ENCODE data around the gene TSPAN3. TPM values are rescaled to one million over a fixed set of nuclear protein-coding genes. Genes with fewer than 3 reads are reported as not detected.

TSPAN3 gene
- total RNA-seq, 4 donors from 2014 or later: 77.3 to 114 (median 87.0) TPM

GRCh38 chr15:77075528-77075927 is 4.6 kb upstream of the TSPAN3 start:
- TF ChIP-seq CTCF (IDR thresholded peaks at IDR 0.05) (no peak), POLR2A (IDR thresholded peaks at IDR 0.05) (no peak)
- no peaks in the 10 kb centered on the region for H3K36me3 ChIP-seq
- no peak overlapping the region for H3K27ac ChIP-seq
- no peak overlapping the region for H3K4me3 ChIP-seq
- peaks cover 0 to 9% (median 0%) of the 10 kb centered on the region in 4 donors for H3K27me3 ChIP-seq
- intact Hi-C loops (cut with DNase I): no loop called here
- no peaks in the 10 kb centered on the region for H3K9me3 ChIP-seq
- peaks cover 3 to 6% (median 3%) of the 10 kb centered on the region in 3 donors for H3K4me1 ChIP-seq
- DNase-seq: no peak
- 73 to 77% methylated on average over 8 to 9 of the region's 9 CpGs for WGBS, 2 donors

GRCh38 chr15:77074350-77074749 is 3.4 kb upstream of the TSPAN3 start:
- no peaks in the 10 kb centered on the region for H3K9me3 ChIP-seq
- peaks cover 0 to 9% (median 0%) of the 10 kb centered on the region in 4 donors for H3K27me3 ChIP-seq
- H3K27ac ChIP-seq: no peak overlapping the region
- H3K36me3 ChIP-seq: no peaks in the 10 kb centered on the region
- no peak for DNase-seq
- intact Hi-C loops (cut with DNase I): no loop called here
- peaks cover 8 to 14% (median 10%) of the 10 kb centered on the region in 3 donors for H3K4me1 ChIP-seq
- no peak for TF ChIP-seq POLR2A (IDR thresholded peaks at IDR 0.05)
- TF ChIP-seq CTCF (IDR thresholded peaks at IDR 0.05): no peak
- WGBS, 2 donors: 61 to 66% methylated on average over 2 of the region's 2 CpGs
- H3K4me3 ChIP-seq: no peak overlapping the region

DNA sequence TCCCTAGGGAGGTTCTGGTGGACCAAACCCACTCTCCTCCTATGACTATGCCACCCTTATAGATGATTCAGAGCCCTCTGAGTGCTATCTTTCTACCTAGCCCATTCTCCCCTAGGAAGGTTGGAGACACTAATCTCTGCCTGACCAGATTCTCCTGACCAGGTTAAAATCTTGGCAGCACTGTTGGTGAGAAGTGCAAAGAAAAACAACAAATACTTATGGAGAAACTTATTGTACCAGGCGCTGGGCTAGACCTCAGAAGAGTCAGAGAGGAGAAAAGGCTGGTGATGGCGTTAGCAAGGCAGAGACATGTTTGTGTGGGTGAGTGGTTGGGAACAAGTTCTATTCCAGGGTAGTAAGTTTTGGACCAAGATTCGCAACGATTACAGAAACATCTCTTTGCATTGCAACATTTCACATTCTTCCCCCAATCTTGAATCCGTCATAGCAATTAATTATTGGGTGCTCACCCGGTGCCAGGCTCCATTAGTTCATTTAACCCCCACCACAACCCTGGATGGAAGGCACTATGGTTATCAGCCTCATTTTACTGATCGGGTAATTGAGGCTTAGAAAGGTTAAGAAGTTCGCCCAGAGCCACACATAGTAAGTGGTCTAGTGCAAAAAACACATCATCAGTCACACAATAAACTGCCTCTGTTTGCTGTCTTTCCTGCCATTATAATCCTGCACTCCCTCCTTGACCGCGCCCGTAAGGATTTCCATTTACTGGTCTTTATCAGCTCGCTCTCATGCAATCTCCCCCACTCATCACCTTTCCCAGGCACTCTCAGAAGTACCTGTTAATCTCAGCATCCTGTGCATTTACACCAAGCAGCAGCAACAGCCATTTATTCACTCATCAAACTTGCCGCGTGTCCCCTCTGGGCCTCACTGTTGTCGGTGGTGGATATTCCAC is 655 bp upstream of the TSPAN3 start:
- TF ChIP-seq POLR2A (IDR thresholded peaks at IDR 0.05) (no peak), CTCF (IDR thresholded peaks at IDR 0.05) (no peak)
- H3K9me3 ChIP-seq: no peaks in the 10 kb centered on the region
- no peaks in the 10 kb centered on the region for H3K36me3 ChIP-seq
- peaks cover 0 to 9% (median 0%) of the 10 kb centered on the region in 4 donors for H3K27me3 ChIP-seq
- DNase-seq: no peak
- WGBS, 2 donors: 85 to 88% methylated on average over 15 of the region's 15 CpGs
- peaks cover 21 to 42% (median 23%) of the 10 kb centered on the region in 3 donors for H3K4me1 ChIP-seq
- H3K27ac ChIP-seq: peak overlapping the region; percentile 84 to 97 (median 92)
- H3K4me3 ChIP-seq: peak overlapping the region in 3 of 4 donors; percentile 95 to 98 (median 95)
- intact Hi-C loops (cut with DNase I): no loop called here

- Histone ChIP-seq H3K27ac (peak overlapping the region; percentile 84 to 97 (median 92)), H3K27me3 (peaks cover 0 to 5% (median 0%) of the 10 kb centered on the region in 4 donors), H3K36me3 (no peaks in the 10 kb centered on the region), H3K4me3 (peak overlapping the region; percentile 69 to 98 (median 95)), H3K4me1 (peaks cover 21 to 51% (median 23%) of the 10 kb centered on the region in 3 donors), H3K9me3 (no peaks in the 10 kb centered on the region)
- DNase-seq: no peak
- intact Hi-C loops (cut with DNase I): no loop called here
- WGBS, 2 donors: 0% methylated on average over 9 to 16 of the region's 18 CpGs
- no peak for TF ChIP-seq POLR2A (IDR thresholded peaks at IDR 0.05)
- peak in 1 of 6 experiments; percentile 3 for TF ChIP-seq CTCF (IDR thresholded peaks at IDR 0.05)
Measured at GRCh38 chr15:77070180-77070494, 772 bp downstream of the TSPAN3 start.

DNA sequence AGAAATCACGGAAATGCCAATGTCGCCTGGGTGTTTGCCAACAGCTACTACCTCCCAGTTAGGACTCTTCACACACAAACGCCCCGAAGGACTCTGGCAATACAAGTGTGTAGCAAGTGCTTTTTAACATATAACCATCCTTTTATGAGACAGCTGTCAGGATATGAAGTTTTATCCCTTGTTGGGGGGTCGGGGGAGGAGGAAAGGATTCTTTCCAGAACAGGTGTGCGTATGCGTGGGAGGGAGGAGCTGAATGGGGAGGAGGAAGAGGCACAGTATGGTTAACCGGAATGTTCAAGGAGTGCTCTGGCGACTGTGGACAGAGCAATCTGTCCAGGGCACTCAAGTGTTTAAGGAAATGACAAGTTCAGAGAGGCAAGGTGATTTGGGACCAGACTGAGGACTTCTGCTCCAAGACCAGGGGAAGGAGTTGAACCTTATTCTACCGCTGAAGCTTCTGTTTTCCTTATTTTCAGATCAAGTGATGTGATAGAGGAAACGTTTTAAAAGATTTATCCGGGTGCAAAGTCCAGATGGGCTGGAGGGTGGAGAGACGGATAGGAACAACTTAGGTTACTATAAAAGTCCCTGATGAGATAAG is 1.3 kb downstream of the TSPAN3 start:
- no peaks in the 10 kb centered on the region for H3K36me3 ChIP-seq
- H3K4me1 ChIP-seq: peaks cover 21 to 56% (median 23%) of the 10 kb centered on the region in 3 donors
- H3K9me3 ChIP-seq: no peaks in the 10 kb centered on the region
- intact Hi-C loops (cut with DNase I): no loop called here
- peaks cover 0 to 4% (median 0%) of the 10 kb centered on the region in 4 donors for H3K27me3 ChIP-seq
- H3K4me3 ChIP-seq: peak overlapping the region; percentile 69 to 98 (median 95)
- 22 to 23% methylated on average over 13 of the region's 13 CpGs for WGBS, 2 donors
- peak overlapping the region; percentile 84 to 97 (median 92) for H3K27ac ChIP-seq
- no peak for DNase-seq
- TF ChIP-seq POLR2A (IDR thresholded peaks at IDR 0.05) (no peak), CTCF (IDR thresholded peaks at IDR 0.05) (no peak)
